Natural killer cell (primary cell): ENCODE data around the gene RECK. TPM values are rescaled to one million over a fixed set of nuclear protein-coding genes. Genes with fewer than 3 reads are reported as not detected.

ENCODE experiments used
- ATAC-seq, 3 donors: fragments of 150-1000 bp in 2 of 3; fragments of 200-7000 bp in 1 of 3; cut with Tn5 transposase; 1 replicate in 1 of 3; 2 replicates in 2 of 3; pipeline ENCODE4 v1.10.0; 2021; ENCODE audit warnings: mild to moderate bottlenecking in 2 of 3, moderate library complexity in 2 of 3
- DNase-seq, 2 donors: peaks; one replicate each; pipeline versions ENCODE4 v3.0.0 to v3.0.0-alpha.2; 2013 to 2021; ENCODE audit warnings: mixed read lengths in 1 of 2
- H3K27ac ChIP-seq: one replicate; pipeline ENCODE4 v1.5.1; 2013; ENCODE audit warnings: mild to moderate bottlenecking, low read length
- H3K27me3 ChIP-seq: one replicate; pipeline ENCODE4 v1.6.1; 2013; ENCODE audit warnings: low read length; ENCODE audit not compliant: control insufficient read depth, insufficient read depth
- H3K36me3 ChIP-seq: one replicate; pipeline ENCODE4 v1.6.1; 2013; ENCODE audit warnings: low read length; ENCODE audit not compliant: control insufficient read depth, insufficient read depth
- H3K4me1 ChIP-seq: one replicate; pipeline ENCODE4 v1.6.1; 2013; ENCODE audit warnings: low read length; ENCODE audit not compliant: control insufficient read depth, insufficient read depth
- H3K4me3 ChIP-seq: one replicate; pipeline ENCODE4 v1.5.1; 2013; ENCODE audit warnings: low read length
- H3K9me3 ChIP-seq: one replicate; pipeline ENCODE4 v1.6.1; 2013; ENCODE audit warnings: low read length; ENCODE audit not compliant: control insufficient read depth, insufficient read depth
- H3K27ac Mint-ChIP-seq, 2 donors: one replicate each; pipeline ENCODE4 v1.8.0; 2022; ENCODE audit warnings: mild to moderate bottlenecking in 2 of 2, mixed read lengths in 2 of 2, moderate library complexity in 1 of 2
- H3K27me3 Mint-ChIP-seq, 2 donors: one replicate each; pipeline ENCODE4 v1.8.0; 2022; ENCODE audit warnings: low read depth in 2 of 2, mixed read lengths in 2 of 2
- H3K36me3 Mint-ChIP-seq: one replicate; pipeline ENCODE4 v1.8.0; 2022; ENCODE audit warnings: mixed read lengths
- H3K4me1 Mint-ChIP-seq, 2 donors: one replicate each; pipeline ENCODE4 v1.8.0; 2022; ENCODE audit warnings: mixed read lengths in 2 of 2
- H3K4me3 Mint-ChIP-seq: one replicate; pipeline ENCODE4 v1.8.0; 2022; ENCODE audit warnings: mild to moderate bottlenecking, moderate library complexity, mixed read lengths
- H3K9me3 Mint-ChIP-seq, 2 donors: one replicate each; pipeline ENCODE4 v1.8.0; 2022; ENCODE audit warnings: mixed read lengths in 2 of 2
- WGBS: methylation state at CpG from one replicate; pipeline ENCODE4 v1.1.7; 2013; ENCODE audit warnings: missing lambda C conversion rate; ENCODE audit not compliant: insufficient coverage; 5-methylcytosine and 5-hydroxymethylcytosine counted together
- intact Hi-C: fragments of 100-400 bp; cut with micrococcal nuclease; formaldehyde crosslinking; loops from one replicate; pipeline ENCODE4 v1.14.2; 2022
- total RNA-seq, 4 donors: library from RNA; stranded (reverse); fragments of 120-200 nt in 1 of 4; gene quantifications; one replicate each; pipeline versions ENCODE4 v1.2.3 to v1.2.4, GENCODE V29; 2013 to 2022
- TF ChIP-seq, protein P1 (sequence below): fragments of 200-600 bp; IDR thresholded peaks from one replicate; pipeline ENCODE4 v1.8.0; 2022; ENCODE audit warnings: antibody characterized with exemption

The RECK gene
- total RNA-seq, 3 donors from 2014 or later (not counting 1 experiment from before 2014, with no cell fraction given): 7.4 to 10.3 (median 8.0) TPM

DNA sequence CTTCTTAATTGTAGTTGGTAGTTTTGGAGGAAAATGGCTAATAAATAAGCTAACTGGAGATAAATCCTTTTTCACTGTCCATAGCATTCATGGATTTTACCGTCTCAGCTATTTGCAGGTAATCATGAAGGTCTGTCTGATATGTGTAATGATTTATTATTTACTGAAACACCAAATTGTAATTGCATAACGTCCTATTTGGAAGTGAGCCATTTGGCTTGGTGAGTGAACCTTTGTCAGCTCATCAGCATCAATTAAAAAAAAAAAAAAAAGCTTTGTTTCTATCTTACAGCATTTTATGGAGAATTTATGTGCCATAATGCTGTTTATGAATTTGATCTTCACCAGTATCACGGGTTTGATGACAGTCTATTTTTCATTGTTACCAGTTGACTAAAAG, 20.2 kb downstream of the RECK start:
- Histone ChIP-seq H3K9me3 (no peaks in the 10 kb centered on the region), H3K4me1 (no peaks in the 10 kb centered on the region), H3K4me3 (no peak overlapping the region), H3K27me3 (no peaks in the 10 kb centered on the region), H3K36me3 (no peaks in the 10 kb centered on the region), H3K27ac (no peak overlapping the region)
- DNase-seq (no peak), ATAC-seq (no peak)
- no CpG with 5 or more reads among the region's 3 CpGs for WGBS
- H3K36me3 Mint-ChIP-seq: no peaks in the 10 kb centered on the region
- TF ChIP-seq, protein P1, sequence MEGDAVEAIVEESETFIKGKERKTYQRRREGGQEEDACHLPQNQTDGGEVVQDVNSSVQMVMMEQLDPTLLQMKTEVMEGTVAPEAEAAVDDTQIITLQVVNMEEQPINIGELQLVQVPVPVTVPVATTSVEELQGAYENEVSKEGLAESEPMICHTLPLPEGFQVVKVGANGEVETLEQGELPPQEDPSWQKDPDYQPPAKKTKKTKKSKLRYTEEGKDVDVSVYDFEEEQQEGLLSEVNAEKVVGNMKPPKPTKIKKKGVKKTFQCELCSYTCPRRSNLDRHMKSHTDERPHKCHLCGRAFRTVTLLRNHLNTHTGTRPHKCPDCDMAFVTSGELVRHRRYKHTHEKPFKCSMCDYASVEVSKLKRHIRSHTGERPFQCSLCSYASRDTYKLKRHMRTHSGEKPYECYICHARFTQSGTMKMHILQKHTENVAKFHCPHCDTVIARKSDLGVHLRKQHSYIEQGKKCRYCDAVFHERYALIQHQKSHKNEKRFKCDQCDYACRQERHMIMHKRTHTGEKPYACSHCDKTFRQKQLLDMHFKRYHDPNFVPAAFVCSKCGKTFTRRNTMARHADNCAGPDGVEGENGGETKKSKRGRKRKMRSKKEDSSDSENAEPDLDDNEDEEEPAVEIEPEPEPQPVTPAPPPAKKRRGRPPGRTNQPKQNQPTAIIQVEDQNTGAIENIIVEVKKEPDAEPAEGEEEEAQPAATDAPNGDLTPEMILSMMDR: no peak
- no peak overlapping the region for H3K4me3 Mint-ChIP-seq
- H3K4me1 Mint-ChIP-seq: no peaks in the 10 kb centered on the region
- H3K27ac Mint-ChIP-seq: no peak overlapping the region
- no peaks in the 10 kb centered on the region for H3K27me3 Mint-ChIP-seq
- intact Hi-C loops: no loop called here
- no peaks in the 10 kb centered on the region for H3K9me3 Mint-ChIP-seq

DNA sequence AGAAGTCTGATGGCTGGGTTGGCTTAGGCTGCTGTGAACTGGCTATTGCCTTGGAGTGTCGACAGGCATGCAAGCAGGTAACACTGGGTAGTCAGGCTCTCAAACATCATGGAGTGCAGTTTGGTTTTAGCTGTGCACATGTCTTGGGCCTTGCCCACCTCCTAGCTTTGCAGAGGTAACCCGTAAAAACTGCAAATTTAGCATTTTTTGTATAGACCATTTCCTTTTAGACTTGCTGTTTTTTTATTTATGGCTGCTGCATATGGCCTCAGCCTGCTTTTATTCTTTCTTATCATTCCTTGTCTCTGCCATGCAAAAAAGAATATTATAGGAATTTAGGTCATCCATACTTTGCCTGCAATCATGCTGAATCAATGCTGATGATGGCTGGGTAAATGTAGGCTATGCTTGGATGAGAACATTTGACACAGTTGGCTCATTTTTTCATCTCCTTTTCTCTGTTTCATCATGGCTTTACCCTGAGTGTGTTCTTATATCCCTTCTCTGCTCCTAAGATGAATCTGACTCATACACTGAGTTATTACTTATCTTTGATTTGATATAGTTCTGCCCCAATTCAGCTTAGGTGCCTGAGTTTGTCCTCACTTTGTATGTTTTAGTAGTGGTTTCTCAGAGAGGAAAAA, 27.2 kb downstream of the RECK start:
- ATAC-seq: no peak
- Histone ChIP-seq H3K27ac (no peak overlapping the region), H3K36me3 (peaks cover 5% of the 10 kb centered on the region), H3K4me1 (no peaks in the 10 kb centered on the region), H3K27me3 (no peaks in the 10 kb centered on the region), H3K4me3 (no peak overlapping the region), H3K9me3 (no peaks in the 10 kb centered on the region)
- no peaks in the 10 kb centered on the region for H3K9me3 Mint-ChIP-seq
- peaks cover 7% of the 10 kb centered on the region for H3K36me3 Mint-ChIP-seq
- DNase-seq: no peak
- TF ChIP-seq, protein P1: no peak
- no peak overlapping the region for H3K27ac Mint-ChIP-seq
- intact Hi-C loops: no loop called here
- no peaks in the 10 kb centered on the region for H3K27me3 Mint-ChIP-seq
- no peaks in the 10 kb centered on the region for H3K4me1 Mint-ChIP-seq
- H3K4me3 Mint-ChIP-seq: no peak overlapping the region
- 90% methylated on average over 2 of the region's 2 CpGs for WGBS

DNA sequence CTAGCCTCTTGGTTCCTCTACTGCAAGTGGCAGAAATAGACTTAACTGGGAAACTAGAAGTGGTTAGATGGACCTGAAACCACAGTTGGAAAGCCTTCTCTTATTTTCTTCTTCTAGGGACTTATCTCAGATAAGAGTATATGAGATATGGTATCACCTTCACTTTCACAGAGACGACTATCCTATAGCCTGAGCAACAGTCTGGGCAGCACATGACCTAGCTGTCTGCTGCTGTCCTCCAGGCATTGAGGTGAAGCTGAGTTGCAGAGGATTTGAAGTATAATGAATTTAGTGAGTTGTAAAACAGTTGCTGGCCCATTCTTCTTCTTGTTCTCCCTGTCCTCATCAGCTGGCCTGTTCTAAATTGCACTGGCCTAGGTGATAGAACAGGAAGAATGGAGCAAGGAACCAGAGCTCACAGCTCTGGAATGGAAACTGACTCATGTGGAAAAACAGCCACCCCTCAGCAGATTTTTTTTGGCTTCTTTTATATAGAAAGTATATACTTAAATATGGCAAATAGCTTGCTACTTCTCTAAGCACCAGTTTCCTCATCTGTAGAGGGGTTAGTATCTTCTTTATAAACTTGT, 27.8 kb downstream of the RECK start:
- WGBS: 50% methylated on average over 1 of the region's 1 CpG
- Mint-ChIP-seq H3K27ac (no peak overlapping the region), H3K4me3 (no peak overlapping the region), H3K9me3 (no peaks in the 10 kb centered on the region), H3K4me1 (no peaks in the 10 kb centered on the region), H3K36me3 (peaks cover 7% of the 10 kb centered on the region), H3K27me3 (no peaks in the 10 kb centered on the region)
- no peaks in the 10 kb centered on the region for H3K4me1 ChIP-seq
- H3K4me3 ChIP-seq: no peak overlapping the region
- H3K36me3 ChIP-seq: peaks cover 5% of the 10 kb centered on the region
- H3K27ac ChIP-seq: no peak overlapping the region
- no peaks in the 10 kb centered on the region for H3K27me3 ChIP-seq
- H3K9me3 ChIP-seq: no peaks in the 10 kb centered on the region
- DNase-seq (no peak), ATAC-seq (no peak)
- intact Hi-C loops: no loop called here
- TF ChIP-seq, protein P1: no peak

DNA sequence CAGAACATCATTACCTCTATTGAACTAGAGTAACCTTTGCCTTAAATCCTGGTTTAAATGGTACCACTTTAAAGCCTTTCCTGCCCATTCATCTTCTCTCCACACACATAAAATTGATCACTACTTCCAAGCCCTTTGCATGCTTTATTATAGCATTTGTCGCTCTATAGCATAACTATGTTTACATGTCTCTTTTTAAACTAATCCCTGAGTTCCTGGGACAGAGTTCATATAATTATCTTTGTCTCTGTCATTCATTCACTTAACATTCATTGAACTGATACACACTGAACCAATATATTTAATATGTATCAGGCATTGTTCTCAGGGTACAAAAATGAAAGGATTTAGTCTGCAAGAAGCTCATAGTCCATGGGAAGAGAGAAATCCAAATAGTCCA, 37.3 kb downstream of the RECK start:
- intact Hi-C loops: no loop called here
- Histone ChIP-seq H3K9me3 (no peaks in the 10 kb centered on the region), H3K27me3 (no peaks in the 10 kb centered on the region), H3K36me3 (peaks cover 2% of the 10 kb centered on the region), H3K27ac (no peak overlapping the region), H3K4me1 (no peaks in the 10 kb centered on the region), H3K4me3 (no peak overlapping the region)
- Mint-ChIP-seq H3K9me3 (no peaks in the 10 kb centered on the region), H3K27ac (no peak overlapping the region), H3K4me1 (no peaks in the 10 kb centered on the region), H3K4me3 (no peak overlapping the region), H3K27me3 (no peaks in the 10 kb centered on the region), H3K36me3 (no peaks in the 10 kb centered on the region)
- WGBS: 93% methylated on average over 1 of the region's 1 CpG
- ATAC-seq (no peak), DNase-seq (no peak)
- TF ChIP-seq, protein P1: no peak
